ENCODE data around the gene SEL1L3. TPM values are rescaled to one million over a fixed set of nuclear protein-coding genes. Genes with fewer than 3 reads are reported as not detected.

Gene SEL1L3
- total RNA-seq, 2 experiments from 2014 or later, result 180 to 313 TPM

- intact Hi-C loops (cut with micrococcal nuclease; ENCODE audit: unreplicated experiment), result no loop called here
- no peak for DNase-seq (ENCODE audit: low spot score)
- TF ChIP-seq EZH2phosphoT487 (IDR thresholded peaks at IDR 0.05; ENCODE audit: borderline replicate concordance, low read depth, low read length) (no peak), CTCF (conservative IDR thresholded peaks at IDR 0.05; ENCODE audit: low read length) (no peak)
- H4K20me1 ChIP-seq (ENCODE audit: insufficient read depth, low read length), result no peaks in the 10 kb centered on the region
- no peaks in the 10 kb centered on the region for H3K9me2 ChIP-seq (ENCODE audit: insufficient read depth, low read length)
- no peak overlapping the region for H3K4me3 ChIP-seq (ENCODE audit: low read depth, low read length, poor library complexity, severe bottlenecking)
- no peak overlapping the region for H3K4me2 ChIP-seq (ENCODE audit: low read length)
- no peak overlapping the region for H2AFZ ChIP-seq (ENCODE audit: low read length)
- H3K36me3 ChIP-seq (ENCODE audit: insufficient read depth, low read length), result 0 out of 2 replicates have a peak, but pooled peaks cover 2% of the 10 kb centered on the region
- no TSS peak for BruUV-seq (replicated peaks)
- POLR2A ChIA-PET, result interaction anchor here (1.5 to 1.7 kb wide), 2 partner anchors 9 to 11 kb away, joined by 3 to 4 read pairs; no protein-coding TSS in a partner anchor
- no peak overlapping the region for H3K27ac ChIP-seq (ENCODE audit: low read depth, low read length, poor library complexity, severe bottlenecking)
- CTCF ChIA-PET (ENCODE audit: unreplicated experiment), result no interaction called here
- H3K79me2 ChIP-seq (ENCODE audit: insufficient read depth, low read depth, low read length), result no peaks in the 10 kb centered on the region
- H3K4me1 ChIP-seq (ENCODE audit: insufficient read depth, low read length, poor library complexity, severe bottlenecking), result peaks cover 18% of the 10 kb centered on the region
- H3K9me3 ChIP-seq (ENCODE audit: low read length), result no peaks in the 10 kb centered on the region
Observed at GRCh38 chr4:25900310-25900709, 37.5 kb upstream of the SEL1L3 start.

- POLR2A ChIA-PET, result interaction anchor here (1.2 to 2.9 kb wide), 3 partner anchors 13 to 20 kb away, joined by 3 to 17 read pairs (median 7); partner anchors contain the start of gene SMIM20
- TF ChIP-seq EZH2phosphoT487 (IDR thresholded peaks at IDR 0.05; ENCODE audit: borderline replicate concordance, low read depth, low read length) (no peak), CTCF (conservative IDR thresholded peaks at IDR 0.05; ENCODE audit: low read length) (no peak)
- H4K20me1 ChIP-seq (ENCODE audit: insufficient read depth, low read length), result no peaks in the 10 kb centered on the region
- DNase-seq (ENCODE audit: low spot score), result no peak
- CTCF ChIA-PET (ENCODE audit: unreplicated experiment), result interaction anchor here (1.4 kb wide), 1 partner anchor 23 kb away, joined by 3 read pairs; no protein-coding TSS in a partner anchor
- H3K79me2 ChIP-seq (ENCODE audit: insufficient read depth, low read depth, low read length), result no peaks in the 10 kb centered on the region
- H3K9me3 ChIP-seq (ENCODE audit: low read length), result no peaks in the 10 kb centered on the region
- H3K9me2 ChIP-seq (ENCODE audit: insufficient read depth, low read length), result no peaks in the 10 kb centered on the region
- no peak overlapping the region for H3K4me3 ChIP-seq (ENCODE audit: low read depth, low read length, poor library complexity, severe bottlenecking)
- H3K36me3 ChIP-seq (ENCODE audit: insufficient read depth, low read length), result no peaks in the 10 kb centered on the region
- intact Hi-C loops (cut with micrococcal nuclease; ENCODE audit: unreplicated experiment), result no loop called here
- no TSS peak for BruUV-seq (replicated peaks)
- no peak overlapping the region for H3K27ac ChIP-seq (ENCODE audit: low read depth, low read length, poor library complexity, severe bottlenecking)
- H2AFZ ChIP-seq (ENCODE audit: low read length), result no peak overlapping the region
- H3K4me2 ChIP-seq (ENCODE audit: low read length), result no peak overlapping the region
- H3K4me1 ChIP-seq (ENCODE audit: insufficient read depth, low read length, poor library complexity, severe bottlenecking), result no peaks in the 10 kb centered on the region
Observed at GRCh38 chr4:25896776-25897539, 34.2 kb upstream of the SEL1L3 start.

GRCh38 chr4:25892796-25893195 is 30.0 kb upstream of the SEL1L3 start:
- H2AFZ ChIP-seq (ENCODE audit: low read length), result no peak overlapping the region
- no peaks in the 10 kb centered on the region for H3K9me3 ChIP-seq (ENCODE audit: low read length)
- BruUV-seq (replicated peaks), result no TSS peak
- no peaks in the 10 kb centered on the region for H4K20me1 ChIP-seq (ENCODE audit: insufficient read depth, low read length)
- POLR2A ChIA-PET, result interaction anchor here (0.7 to 1.4 kb wide), 3 partner anchors 12 to 38 kb away, joined by 3 to 9 read pairs (median 4); no protein-coding TSS in a partner anchor
- DNase-seq (ENCODE audit: low spot score), result no peak
- H3K9me2 ChIP-seq (ENCODE audit: insufficient read depth, low read length), result no peaks in the 10 kb centered on the region
- intact Hi-C loops (cut with micrococcal nuclease; ENCODE audit: unreplicated experiment), result no loop called here
- no peaks in the 10 kb centered on the region for H3K36me3 ChIP-seq (ENCODE audit: insufficient read depth, low read length)
- no peak for TF ChIP-seq CTCF (conservative IDR thresholded peaks at IDR 0.05; ENCODE audit: low read length)
- no peak overlapping the region for H3K4me2 ChIP-seq (ENCODE audit: low read length)
- H3K79me2 ChIP-seq (ENCODE audit: insufficient read depth, low read depth, low read length), result no peaks in the 10 kb centered on the region
- H3K4me3 ChIP-seq (ENCODE audit: low read depth, low read length, poor library complexity, severe bottlenecking), result no peak overlapping the region
- CTCF ChIA-PET (ENCODE audit: unreplicated experiment), result no interaction called here
- H3K27ac ChIP-seq (ENCODE audit: low read depth, low read length, poor library complexity, severe bottlenecking), result no peak overlapping the region
- H3K4me1 ChIP-seq (ENCODE audit: insufficient read depth, low read length, poor library complexity, severe bottlenecking), result peaks cover 4% of the 10 kb centered on the region

Measured in OCI-LY7 (cell line).